Regular cardiac myocyte (primary cell): ENCODE data around the gene NELL2. TPM values are rescaled to one million over a fixed set of nuclear protein-coding genes. Genes with fewer than 3 reads are reported as not detected.

Source experiments
- total RNA-seq: library from RNA; depleted of rRNA; stranded (reverse); fragments of >200 nt; gene quantifications from 2 replicates; pipeline ENCODE4 v1.2.3, GENCODE V29; 2014

The NELL2 gene
- total RNA-seq = not detected in 2 replicates

DNA sequence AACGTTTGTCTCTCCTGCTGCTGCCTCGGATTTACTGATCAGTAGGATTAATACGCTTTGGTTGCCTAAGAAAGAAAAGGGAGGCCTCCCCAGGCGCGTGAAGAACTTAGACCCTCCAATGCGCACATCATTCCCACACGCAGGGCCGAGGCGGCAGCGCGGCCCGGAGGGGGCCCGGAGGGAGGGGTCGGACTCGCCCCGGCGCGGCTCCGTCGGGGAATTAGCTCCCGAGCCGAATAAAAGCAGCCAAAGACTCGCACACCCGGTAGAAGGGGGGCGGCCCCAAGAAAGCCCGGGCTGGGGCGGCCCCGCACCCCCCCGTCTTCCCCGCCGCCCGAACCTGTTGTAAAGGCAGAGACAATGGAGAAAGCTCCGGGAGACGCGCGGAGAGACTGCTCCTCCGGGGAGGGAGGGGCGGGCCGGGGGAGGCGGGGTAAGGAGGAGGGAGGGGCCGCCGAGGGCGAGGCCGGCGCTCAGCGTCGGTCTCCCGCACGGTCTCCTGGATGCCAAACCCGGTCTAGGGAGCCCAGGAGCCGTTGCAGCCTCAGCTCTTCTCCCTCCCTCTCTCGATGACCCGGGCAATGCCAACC lies at the start of gene NELL2:
TSS of gene NELL2 (minus strand) at position 362 of the 590 bp plus-strand sequence. CDS start 446 bp downstream, outside the sequence.

Other genes with a start within 250 kb of the NELL2 start
- gene DBX2, start 174.8 kb upstream of the NELL2 start, total RNA-seq = not detected in 2 replicates